Measurements from ENCODE around the gene SERPINE2. TPM values are rescaled to one million over a fixed set of nuclear protein-coding genes. Genes with fewer than 3 reads are reported as not detected.

Gene SERPINE2
- total RNA-seq, 1 donor from 2014 or later = 36.0 TPM

DNA sequence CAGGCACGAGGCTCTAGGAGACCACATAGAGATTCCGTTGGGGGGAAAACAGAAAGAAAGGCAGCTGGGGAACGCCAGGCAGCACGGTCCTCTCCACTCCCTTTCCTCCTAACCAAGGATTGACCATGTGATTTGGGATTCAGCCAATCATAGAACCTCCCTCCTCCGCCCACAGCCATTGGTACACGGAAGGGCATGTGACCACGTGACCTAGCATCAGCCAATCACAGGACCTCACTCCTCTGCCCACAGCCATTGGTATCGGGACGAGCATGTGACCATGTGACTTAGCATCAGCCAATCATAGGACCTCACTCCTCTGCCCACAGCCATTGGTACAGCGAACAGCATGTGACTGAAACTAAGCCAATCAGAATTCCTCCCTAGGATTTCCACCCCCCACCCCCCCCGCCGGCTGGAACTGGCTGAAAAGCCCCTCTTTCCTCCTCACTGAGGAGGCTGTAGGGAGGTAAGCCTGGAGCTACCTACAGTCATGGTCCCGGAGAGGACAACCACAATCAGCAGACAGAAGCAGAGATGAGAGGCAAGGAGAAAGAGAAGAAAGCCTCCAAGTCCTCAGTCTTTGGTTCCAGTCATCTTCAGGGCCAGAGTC is 7.6 kb downstream of the SERPINE2 start:
- peaks cover 13% of the 10 kb centered on the region for H3K4me1 Mint-ChIP-seq
- TF ChIP-seq, protein P1, sequence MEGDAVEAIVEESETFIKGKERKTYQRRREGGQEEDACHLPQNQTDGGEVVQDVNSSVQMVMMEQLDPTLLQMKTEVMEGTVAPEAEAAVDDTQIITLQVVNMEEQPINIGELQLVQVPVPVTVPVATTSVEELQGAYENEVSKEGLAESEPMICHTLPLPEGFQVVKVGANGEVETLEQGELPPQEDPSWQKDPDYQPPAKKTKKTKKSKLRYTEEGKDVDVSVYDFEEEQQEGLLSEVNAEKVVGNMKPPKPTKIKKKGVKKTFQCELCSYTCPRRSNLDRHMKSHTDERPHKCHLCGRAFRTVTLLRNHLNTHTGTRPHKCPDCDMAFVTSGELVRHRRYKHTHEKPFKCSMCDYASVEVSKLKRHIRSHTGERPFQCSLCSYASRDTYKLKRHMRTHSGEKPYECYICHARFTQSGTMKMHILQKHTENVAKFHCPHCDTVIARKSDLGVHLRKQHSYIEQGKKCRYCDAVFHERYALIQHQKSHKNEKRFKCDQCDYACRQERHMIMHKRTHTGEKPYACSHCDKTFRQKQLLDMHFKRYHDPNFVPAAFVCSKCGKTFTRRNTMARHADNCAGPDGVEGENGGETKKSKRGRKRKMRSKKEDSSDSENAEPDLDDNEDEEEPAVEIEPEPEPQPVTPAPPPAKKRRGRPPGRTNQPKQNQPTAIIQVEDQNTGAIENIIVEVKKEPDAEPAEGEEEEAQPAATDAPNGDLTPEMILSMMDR (conservative IDR thresholded peaks at IDR 0.05) = no peak
- no peak overlapping the region for H3K27ac Mint-ChIP-seq (ENCODE audit: unreplicated experiment)
- H3K4me3 Mint-ChIP-seq = no peak overlapping the region
- H3K9me3 Mint-ChIP-seq = no peaks in the 10 kb centered on the region
- H3K27me3 Mint-ChIP-seq (ENCODE audit: low read depth) = peaks cover 3% of the 10 kb centered on the region
- DNase-seq (ENCODE audit: low read depth, low spot score) = no peak
- H3K36me3 Mint-ChIP-seq (ENCODE audit: low read depth) = no peaks in the 10 kb centered on the region

DNA sequence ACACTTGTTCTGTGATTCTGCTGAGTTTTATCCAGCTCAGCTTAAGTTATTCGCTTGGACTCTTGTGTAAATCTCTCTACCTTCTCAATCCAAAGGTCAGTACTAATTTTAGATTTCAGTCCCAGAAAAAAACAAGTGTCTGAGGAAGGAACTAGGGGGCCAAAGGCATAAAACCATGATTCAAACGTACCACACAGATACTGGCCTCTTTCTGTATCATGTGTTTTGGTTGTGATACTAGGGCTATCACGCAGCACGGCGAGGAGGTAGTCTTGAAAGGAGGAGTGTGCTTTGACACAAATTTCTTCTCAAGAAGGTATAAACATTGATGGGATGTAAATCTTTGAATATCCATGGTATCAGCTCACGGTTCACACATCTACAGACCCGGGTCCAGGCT is 8.3 kb downstream of the SERPINE2 start:
- no peaks in the 10 kb centered on the region for H3K9me3 Mint-ChIP-seq
- H3K27me3 Mint-ChIP-seq (ENCODE audit: low read depth) = no peaks in the 10 kb centered on the region
- TF ChIP-seq, protein P1 (conservative IDR thresholded peaks at IDR 0.05) = no peak
- H3K36me3 Mint-ChIP-seq (ENCODE audit: low read depth) = no peaks in the 10 kb centered on the region
- no peak for DNase-seq (ENCODE audit: low read depth, low spot score)
- peaks cover 13% of the 10 kb centered on the region for H3K4me1 Mint-ChIP-seq
- H3K4me3 Mint-ChIP-seq = no peak overlapping the region
- H3K27ac Mint-ChIP-seq (ENCODE audit: unreplicated experiment) = no peak overlapping the region

DNA sequence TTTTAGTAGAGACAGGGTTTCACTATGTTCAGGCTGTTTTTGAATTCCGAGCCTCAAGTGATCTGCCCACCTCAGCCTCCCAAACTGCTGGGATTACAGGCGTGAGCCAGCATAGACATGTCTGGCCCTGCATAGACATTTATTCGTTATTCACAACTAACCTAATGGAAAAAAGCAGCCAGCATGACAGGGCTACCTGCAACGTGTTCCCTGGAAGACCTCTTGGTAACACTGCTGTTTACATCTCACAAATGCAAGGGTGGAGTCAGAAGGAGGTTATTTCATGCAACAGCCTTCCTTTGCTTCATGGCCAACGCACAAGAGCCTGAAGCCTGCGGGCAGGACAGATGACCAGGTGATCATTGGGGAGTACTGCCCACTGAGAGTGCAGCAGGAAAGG is 9.2 kb downstream of the SERPINE2 start:
- no peak overlapping the region for H3K27ac Mint-ChIP-seq (ENCODE audit: unreplicated experiment)
- no peak overlapping the region for H3K4me3 Mint-ChIP-seq
- DNase-seq (ENCODE audit: low read depth, low spot score) = no peak
- TF ChIP-seq, protein P1 (conservative IDR thresholded peaks at IDR 0.05) = no peak
- no peaks in the 10 kb centered on the region for H3K9me3 Mint-ChIP-seq
- no peaks in the 10 kb centered on the region for H3K36me3 Mint-ChIP-seq (ENCODE audit: low read depth)
- no peaks in the 10 kb centered on the region for H3K27me3 Mint-ChIP-seq (ENCODE audit: low read depth)
- H3K4me1 Mint-ChIP-seq = peaks cover 13% of the 10 kb centered on the region

DNA sequence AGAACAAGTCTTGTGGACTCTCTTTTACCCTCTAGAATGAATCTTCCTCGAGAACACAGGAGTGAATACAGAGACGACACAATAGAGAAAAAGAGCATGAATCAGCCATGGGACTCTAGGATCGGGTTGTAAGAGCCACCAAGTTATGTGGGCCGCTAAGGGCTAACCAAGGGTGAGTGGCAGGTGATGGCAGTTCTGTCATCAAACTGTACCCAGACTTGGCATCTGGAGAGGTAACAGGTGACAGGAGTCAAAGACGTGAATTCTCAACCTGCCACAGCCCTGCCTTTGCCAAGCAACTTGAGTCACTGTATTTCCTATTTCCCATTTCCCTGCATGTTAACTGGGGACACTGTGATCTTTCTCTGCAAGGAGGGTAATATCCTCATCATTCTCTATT is 11.2 kb downstream of the SERPINE2 start:
- peaks cover 9% of the 10 kb centered on the region for H3K4me1 Mint-ChIP-seq

GRCh38 chr2:224027070-224027469 is 12.0 kb downstream of the SERPINE2 start:
- H3K4me3 Mint-ChIP-seq = no peak overlapping the region

More for the DNA sequence above, 11.2 kb downstream of the SERPINE2 start:
- no peak overlapping the region for H3K27ac Mint-ChIP-seq (ENCODE audit: unreplicated experiment)
- no peak for DNase-seq (ENCODE audit: low read depth, low spot score)
- TF ChIP-seq, protein P1 (conservative IDR thresholded peaks at IDR 0.05) = no peak
- no peak overlapping the region for H3K4me3 Mint-ChIP-seq
- no peaks in the 10 kb centered on the region for H3K9me3 Mint-ChIP-seq
- no peaks in the 10 kb centered on the region for H3K27me3 Mint-ChIP-seq (ENCODE audit: low read depth)
- H3K36me3 Mint-ChIP-seq (ENCODE audit: low read depth) = no peaks in the 10 kb centered on the region

More at GRCh38 chr2:224027070-224027469, 12.0 kb downstream of the SERPINE2 start:
- no peaks in the 10 kb centered on the region for H3K27me3 Mint-ChIP-seq (ENCODE audit: low read depth)
- H3K9me3 Mint-ChIP-seq = no peaks in the 10 kb centered on the region
- no peak for DNase-seq (ENCODE audit: low read depth, low spot score)
- peaks cover 9% of the 10 kb centered on the region for H3K4me1 Mint-ChIP-seq
- TF ChIP-seq, protein P1 (conservative IDR thresholded peaks at IDR 0.05) = no peak
- H3K36me3 Mint-ChIP-seq (ENCODE audit: low read depth) = no peaks in the 10 kb centered on the region
- H3K27ac Mint-ChIP-seq (ENCODE audit: unreplicated experiment) = no peak overlapping the region
